ENCODE results near the gene ASB15.
A peak's percentile ranks its signal among the peaks of the same experiment; 100 is the strongest.

ASB15 gene

DNA sequence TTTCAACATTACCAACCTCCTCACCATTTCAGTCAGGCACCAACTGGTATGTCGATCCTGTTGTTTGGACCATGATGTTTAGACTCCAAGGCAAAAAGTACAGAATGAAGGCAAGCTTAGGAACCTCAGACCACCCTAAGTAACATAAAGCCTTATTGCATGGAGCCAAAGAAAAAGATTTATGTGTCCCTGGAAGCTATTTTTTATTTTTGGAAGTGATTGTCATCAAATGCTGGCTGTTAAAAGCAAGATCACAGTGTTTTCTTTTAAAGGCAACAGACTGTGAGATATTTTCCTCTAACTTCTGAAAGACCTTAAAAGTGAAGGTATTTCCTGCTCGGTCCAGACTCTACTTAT lies 8.2 kb downstream of the ASB15 start:
- Histone ChIP-seq H3K23ac (ENCODE audit: low read length in 2 of 2) (no peak overlapping the region), H3K14ac (ENCODE audit: low read length in 2 of 2) (no peak overlapping the region), H2BK5ac (ENCODE audit: low read depth, low read length, poor library complexity, severe bottlenecking) (no peak overlapping the region), H3K36me3 (ENCODE audit: control insufficient read depth in 1 of 2, insufficient read depth in 2 of 2, low read depth in 1 of 2, low read length in 2 of 2) (no peaks in the 10 kb centered on the region), H3K4ac (ENCODE audit: low read depth in 1 of 2, low read length in 2 of 2) (no peak overlapping the region), H4K8ac (ENCODE audit: low read length) (no peak overlapping the region), H2BK15ac (ENCODE audit: low read depth, poor library complexity, severe bottlenecking) (no peak overlapping the region), H3K79me1 (replicated peaks; ENCODE audit: low read length, poor library complexity, severe bottlenecking) (no peaks in the 10 kb centered on the region), H3K27me3 (ENCODE audit: control insufficient read depth in 1 of 2, insufficient read depth in 1 of 2, low read length in 2 of 2) (no peaks in the 10 kb centered on the region), H2BK12ac (ENCODE audit: low read length in 2 of 2) (no peak overlapping the region), H2AK5ac (ENCODE audit: low read length, severe bottlenecking) (no peak overlapping the region), H2BK120ac (ENCODE audit: low read depth, low read length) (no peak overlapping the region), H4K91ac (ENCODE audit: low read length) (no peak overlapping the region), H3K4me1 (ENCODE audit: control insufficient read depth, insufficient read depth, low read depth, low read length) (no peaks in the 10 kb centered on the region), H3K9ac (ENCODE audit: low read length) (no peak overlapping the region), H3K9me3 (ENCODE audit: control insufficient read depth, low read length) (no peaks in the 10 kb centered on the region), H3K4me2 (ENCODE audit: low read length, poor library complexity, severe bottlenecking) (no peak overlapping the region), H3K18ac (ENCODE audit: low read depth in 1 of 2, low read length in 2 of 2) (no peak overlapping the region), H3K27ac (ENCODE audit: low read length, poor library complexity, severe bottlenecking) (no peak overlapping the region), H2AFZ (ENCODE audit: low read depth, low read length) (no peak overlapping the region), H3K4me3 (ENCODE audit: insufficient read depth in 1 of 2, low read depth in 1 of 2, low read length in 2 of 2) (no peak overlapping the region)
- no peak for DNase-seq
- 80% methylated on average over 1 of the region's 2 CpGs for WGBS

DNA sequence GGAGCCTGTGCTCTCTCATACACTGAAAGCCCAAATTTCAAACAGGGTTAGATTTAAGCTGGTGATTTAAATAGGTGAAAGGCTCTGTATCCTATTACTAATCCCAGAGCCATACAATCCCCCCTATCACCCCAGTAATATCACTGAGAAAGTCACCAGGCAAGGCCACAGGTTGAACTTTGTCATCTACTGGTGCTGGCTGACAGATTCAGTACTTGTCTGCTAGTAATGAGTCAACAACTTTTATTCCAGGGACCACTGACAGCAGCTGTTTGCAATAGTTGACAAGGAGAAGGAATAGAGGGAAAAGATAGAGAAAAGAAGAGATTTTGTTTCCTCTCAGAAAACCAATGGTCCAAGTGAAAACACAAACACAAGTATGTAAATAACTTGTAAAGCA lies 10.4 kb downstream of the ASB15 start:
- no peak overlapping the region for H2BK15ac ChIP-seq (ENCODE audit: low read depth, poor library complexity, severe bottlenecking)
- H3K4me1 ChIP-seq (ENCODE audit: control insufficient read depth, insufficient read depth, low read depth, low read length), result no peaks in the 10 kb centered on the region
- H2AK5ac ChIP-seq (ENCODE audit: low read length, severe bottlenecking), result no peak overlapping the region
- no peak overlapping the region for H3K4me3 ChIP-seq (ENCODE audit: insufficient read depth in 1 of 2, low read depth in 1 of 2, low read length in 2 of 2)
- H3K4me2 ChIP-seq (ENCODE audit: low read length, poor library complexity, severe bottlenecking), result no peak overlapping the region
- H3K14ac ChIP-seq (ENCODE audit: low read length in 2 of 2), result no peak overlapping the region
- H4K91ac ChIP-seq (ENCODE audit: low read length), result no peak overlapping the region
- H3K18ac ChIP-seq (ENCODE audit: low read depth in 1 of 2, low read length in 2 of 2), result no peak overlapping the region
- no peak overlapping the region for H3K9ac ChIP-seq (ENCODE audit: low read length)
- no peaks in the 10 kb centered on the region for H3K36me3 ChIP-seq (ENCODE audit: control insufficient read depth in 1 of 2, insufficient read depth in 2 of 2, low read depth in 1 of 2, low read length in 2 of 2)
- no peak overlapping the region for H2BK12ac ChIP-seq (ENCODE audit: low read length in 2 of 2)
- no peak overlapping the region for H2BK5ac ChIP-seq (ENCODE audit: low read depth, low read length, poor library complexity, severe bottlenecking)
- H3K27me3 ChIP-seq (ENCODE audit: control insufficient read depth in 1 of 2, insufficient read depth in 1 of 2, low read length in 2 of 2), result no peaks in the 10 kb centered on the region
- no peak overlapping the region for H3K4ac ChIP-seq (ENCODE audit: low read depth in 1 of 2, low read length in 2 of 2)
- DNase-seq, result no peak
- no peak overlapping the region for H4K8ac ChIP-seq (ENCODE audit: low read length)
- no peak overlapping the region for H3K27ac ChIP-seq (ENCODE audit: low read length, poor library complexity, severe bottlenecking)
- H2AFZ ChIP-seq (ENCODE audit: low read depth, low read length), result no peak overlapping the region
- no peak overlapping the region for H3K23ac ChIP-seq (ENCODE audit: low read length in 2 of 2)
- H2BK120ac ChIP-seq (ENCODE audit: low read depth, low read length), result no peak overlapping the region
- H3K79me1 ChIP-seq (replicated peaks; ENCODE audit: low read length, poor library complexity, severe bottlenecking), result no peaks in the 10 kb centered on the region
- H3K9me3 ChIP-seq (ENCODE audit: control insufficient read depth, low read length), result no peaks in the 10 kb centered on the region

DNA sequence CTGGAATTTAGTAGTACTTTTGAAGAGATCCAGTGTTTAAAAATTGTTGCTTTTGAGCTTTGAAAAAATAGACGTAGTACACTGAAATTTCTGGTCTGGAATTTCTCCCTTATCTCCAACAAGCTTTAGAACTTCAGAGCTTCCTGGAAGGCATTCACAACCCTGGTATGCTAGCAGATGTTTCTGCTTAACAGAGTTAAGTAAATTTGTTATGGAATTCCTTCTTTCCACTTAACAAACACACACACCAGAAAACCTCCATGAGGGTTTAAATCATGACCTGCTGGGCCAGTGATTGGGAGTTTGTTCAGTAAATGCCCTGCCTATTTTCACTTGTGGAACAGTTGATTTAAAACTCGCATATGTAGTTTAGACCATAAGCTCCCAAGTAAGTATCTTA lies 13.7 kb downstream of the ASB15 start:
- Histone ChIP-seq H3K27me3 (ENCODE audit: control insufficient read depth in 1 of 2, insufficient read depth in 1 of 2, low read length in 2 of 2) (no peaks in the 10 kb centered on the region), H3K4ac (ENCODE audit: low read depth in 1 of 2, low read length in 2 of 2) (no peak overlapping the region), H3K36me3 (ENCODE audit: control insufficient read depth in 1 of 2, insufficient read depth in 2 of 2, low read depth in 1 of 2, low read length in 2 of 2) (no peaks in the 10 kb centered on the region), H3K4me2 (ENCODE audit: low read length, poor library complexity, severe bottlenecking) (no peak overlapping the region), H2BK15ac (ENCODE audit: low read depth, poor library complexity, severe bottlenecking) (no peak overlapping the region), H4K8ac (ENCODE audit: low read length) (no peak overlapping the region), H3K27ac (ENCODE audit: low read length, poor library complexity, severe bottlenecking) (no peak overlapping the region), H3K23ac (ENCODE audit: low read length in 2 of 2) (no peak overlapping the region), H3K79me1 (replicated peaks; ENCODE audit: low read length, poor library complexity, severe bottlenecking) (no peaks in the 10 kb centered on the region), H3K4me3 (ENCODE audit: insufficient read depth in 1 of 2, low read depth in 1 of 2, low read length in 2 of 2) (no peak overlapping the region), H2AK5ac (ENCODE audit: low read length, severe bottlenecking) (no peak overlapping the region), H3K9me3 (ENCODE audit: control insufficient read depth, low read length) (no peaks in the 10 kb centered on the region), H3K9ac (ENCODE audit: low read length) (peak overlapping the region; percentile 49), H3K18ac (ENCODE audit: low read depth in 1 of 2, low read length in 2 of 2) (no peak overlapping the region), H4K91ac (ENCODE audit: low read length) (no peak overlapping the region), H2BK5ac (ENCODE audit: low read depth, low read length, poor library complexity, severe bottlenecking) (no peak overlapping the region), H3K14ac (ENCODE audit: low read length in 2 of 2) (no peak overlapping the region), H2BK120ac (ENCODE audit: low read depth, low read length) (no peak overlapping the region), H2BK12ac (ENCODE audit: low read length in 2 of 2) (no peak overlapping the region), H2AFZ (ENCODE audit: low read depth, low read length) (no peak overlapping the region), H3K4me1 (ENCODE audit: control insufficient read depth, insufficient read depth, low read depth, low read length) (no peaks in the 10 kb centered on the region)
- no CpG with 5 or more reads among the region's 2 CpGs for WGBS
- peak; percentile 69 for DNase-seq

DNA sequence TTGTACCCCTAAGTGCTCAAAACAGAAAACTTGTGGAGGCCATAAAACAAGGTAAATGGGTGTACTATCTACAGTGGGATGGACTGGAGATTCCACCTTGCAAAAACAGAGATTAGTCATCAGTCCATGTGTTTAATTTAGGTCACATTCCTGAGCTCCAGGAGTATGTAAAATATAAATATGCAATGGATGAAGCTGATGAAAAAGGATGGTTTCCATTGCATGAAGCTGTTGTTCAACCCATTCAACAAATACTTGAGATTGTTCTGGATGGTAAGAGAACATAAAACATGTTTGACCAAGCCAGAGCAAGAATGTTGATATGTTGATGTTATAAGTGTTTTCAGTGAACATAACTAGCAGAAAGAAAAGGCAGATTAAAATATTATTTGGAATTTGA lies 14.6 kb downstream of the ASB15 start:
- Histone ChIP-seq H4K91ac (ENCODE audit: low read length) (no peak overlapping the region), H2BK12ac (ENCODE audit: low read length in 2 of 2) (no peak overlapping the region), H2BK5ac (ENCODE audit: low read depth, low read length, poor library complexity, severe bottlenecking) (no peak overlapping the region), H3K4me1 (ENCODE audit: control insufficient read depth, insufficient read depth, low read depth, low read length) (no peaks in the 10 kb centered on the region), H3K9ac (ENCODE audit: low read length) (no peak overlapping the region), H3K4ac (ENCODE audit: low read depth in 1 of 2, low read length in 2 of 2) (no peak overlapping the region), H3K4me3 (ENCODE audit: insufficient read depth in 1 of 2, low read depth in 1 of 2, low read length in 2 of 2) (no peak overlapping the region), H3K36me3 (ENCODE audit: control insufficient read depth in 1 of 2, insufficient read depth in 2 of 2, low read depth in 1 of 2, low read length in 2 of 2) (no peaks in the 10 kb centered on the region), H2AK5ac (ENCODE audit: low read length, severe bottlenecking) (no peak overlapping the region), H2BK120ac (ENCODE audit: low read depth, low read length) (no peak overlapping the region), H3K4me2 (ENCODE audit: low read length, poor library complexity, severe bottlenecking) (no peak overlapping the region), H3K23ac (ENCODE audit: low read length in 2 of 2) (no peak overlapping the region), H2BK15ac (ENCODE audit: low read depth, poor library complexity, severe bottlenecking) (no peak overlapping the region), H3K79me1 (replicated peaks; ENCODE audit: low read length, poor library complexity, severe bottlenecking) (no peaks in the 10 kb centered on the region), H3K14ac (ENCODE audit: low read length in 2 of 2) (no peak overlapping the region), H3K27ac (ENCODE audit: low read length, poor library complexity, severe bottlenecking) (no peak overlapping the region), H3K18ac (ENCODE audit: low read depth in 1 of 2, low read length in 2 of 2) (no peak overlapping the region), H3K27me3 (ENCODE audit: control insufficient read depth in 1 of 2, insufficient read depth in 1 of 2, low read length in 2 of 2) (no peaks in the 10 kb centered on the region), H4K8ac (ENCODE audit: low read length) (no peak overlapping the region), H3K9me3 (ENCODE audit: control insufficient read depth, low read length) (no peaks in the 10 kb centered on the region), H2AFZ (ENCODE audit: low read depth, low read length) (no peak overlapping the region)
- no peak for DNase-seq
